Purkinje cell (primary cell): Measurements from ENCODE around the gene TIMM10B. TPM values are rescaled to one million over a fixed set of nuclear protein-coding genes. Genes with fewer than 3 reads are reported as not detected.

Source experiments
- polyA plus RNA-seq: library from polyadenylated mRNA; unstranded; fragments of >200 nt; fragmentation: Nextera tagmentation; gene quantifications from 2 replicates; pipeline ENCODE4 v1.2.1, GENCODE V29; 2014

TIMM10B gene
- 33.8 and 37.8 TPM in 2 replicates for polyA plus RNA-seq

GRCh38 chr11:6481012-6481923 lies at the start of gene TIMM10B, which contains the start of gene ARFIP2:
TIMM10B (plus strand) TSS chr11:6481501; CDS start chr11:6481517, 16 bp downstream.
ARFIP2 (minus strand) TSS chr11:6481331; CDS start chr11:6480421, 910 bp downstream.

GRCh38 chr11:6440906-6441358 lies 40.4 kb upstream of the TIMM10B start, which contains the start of gene HPX:
HPX (minus strand) TSS chr11:6440987; CDS start chr11:6440963, 24 bp downstream.

DNA sequence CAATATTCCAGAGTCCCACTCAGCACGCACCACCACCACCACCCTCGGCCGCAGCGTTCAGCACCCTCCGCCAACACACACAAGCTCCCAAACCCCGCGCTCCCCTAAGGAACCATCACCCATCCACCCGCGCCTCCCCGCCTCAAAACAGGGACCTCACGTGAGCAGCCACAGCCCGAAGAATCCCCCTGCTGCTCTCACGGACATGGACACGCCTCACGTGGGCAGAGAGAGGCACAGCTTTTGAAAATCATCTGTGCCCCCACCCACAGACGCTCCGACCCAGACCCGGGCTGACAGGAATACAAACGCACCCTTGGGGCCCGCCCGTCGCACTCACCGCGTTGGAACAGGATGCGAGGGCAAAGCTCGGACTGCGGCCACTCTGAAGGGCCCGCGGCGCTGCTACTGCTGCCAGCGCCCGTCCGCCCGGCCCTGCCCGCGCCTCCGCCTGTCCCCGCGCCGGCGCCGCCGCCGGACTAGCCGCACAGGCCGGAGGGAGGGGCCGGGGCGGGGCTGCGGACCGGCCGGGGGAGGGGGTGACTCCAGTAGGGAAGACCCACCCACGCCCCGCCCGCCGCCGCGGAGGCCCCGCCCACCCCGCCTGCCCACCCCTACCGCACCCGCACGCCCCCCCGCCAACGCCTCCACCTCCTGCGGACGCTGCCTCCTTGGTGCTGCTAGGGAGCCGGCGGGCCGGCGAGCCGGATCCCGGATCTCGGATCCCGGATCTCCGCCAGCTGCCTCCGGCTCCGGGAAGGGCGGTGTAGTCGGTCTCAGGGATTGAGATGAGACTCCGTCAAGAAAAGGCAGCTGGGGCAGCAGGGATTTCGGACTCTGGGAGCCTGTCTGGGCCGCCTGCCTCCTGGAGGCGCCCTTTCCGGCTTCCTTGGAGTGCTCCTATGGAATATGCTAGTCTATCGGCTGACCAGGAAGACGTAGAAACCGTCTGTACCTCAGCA lies 7.6 kb upstream of the TIMM10B start, which contains the start of gene TRIM3:
TRIM3 (minus strand) TSS at position 491 of the 962 bp plus-strand sequence. CDS start 8,246 bp downstream, outside the sequence.

DNA sequence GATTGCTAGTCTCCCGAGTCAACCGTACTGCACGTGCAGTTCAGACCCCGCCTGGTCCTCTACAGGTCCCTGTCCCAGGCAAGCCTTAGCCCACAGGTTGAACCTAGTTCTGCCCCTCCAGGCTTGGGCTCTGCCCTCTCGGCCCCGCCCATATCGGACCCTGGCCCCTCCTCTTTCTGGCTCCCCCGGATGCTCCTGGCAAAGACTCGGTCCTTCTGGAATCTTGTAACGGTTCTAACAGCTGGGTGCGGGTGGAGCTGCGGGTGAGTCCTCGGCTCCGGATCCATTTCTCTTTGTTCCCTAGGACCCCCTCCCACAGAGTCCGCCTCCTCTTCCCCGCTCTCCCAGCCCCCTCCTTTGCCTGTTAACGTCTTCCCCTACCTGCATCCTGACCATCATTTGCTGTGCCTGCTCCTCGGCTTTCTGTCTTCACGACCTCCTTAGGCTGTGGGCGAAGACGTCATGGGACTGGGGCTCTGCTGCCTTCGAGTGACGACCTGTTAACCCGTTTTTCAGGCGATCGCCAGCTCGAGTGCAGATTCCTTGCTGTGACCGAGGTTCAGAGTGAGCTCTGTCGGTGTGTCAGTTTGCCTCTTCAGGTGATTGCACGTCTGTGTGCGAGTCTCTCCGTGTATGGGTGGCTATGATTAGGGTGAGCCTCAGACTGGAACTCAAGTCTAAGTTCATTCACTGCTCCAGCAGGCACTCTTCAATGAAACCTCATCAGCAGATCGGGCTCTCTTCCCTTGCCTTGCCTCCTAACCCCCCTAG lies 16.0 kb downstream of the TIMM10B start, which contains the start of gene DNHD1:
DNHD1 (plus strand) TSS at position 212 of the 771 bp plus-strand sequence. CDS start 936 bp downstream, outside the sequence.

Other genes with a start within 250 kb of the TIMM10B start
- 3.9 and 9.0 TPM in 2 replicates for gene FHIP1B, start 246.9 kb upstream of the TIMM10B start, polyA plus RNA-seq
- gene CNGA4, start 242.4 kb upstream of the TIMM10B start, polyA plus RNA-seq = not detected in 2 replicates
- gene CCKBR, start 221.7 kb upstream of the TIMM10B start, polyA plus RNA-seq = 5.3 TPM in 1 of 2 replicates, not detected in the other
- gene CAVIN3, start 161.0 kb upstream of the TIMM10B start, polyA plus RNA-seq = 0.79 and 3.7 TPM in 2 replicates
- 49.1 and 56.6 TPM in 2 replicates for gene SMPD1, start 91.0 kb upstream of the TIMM10B start, polyA plus RNA-seq
- gene APBB1, start 62.4 kb upstream of the TIMM10B start, polyA plus RNA-seq = 52.5 and 67.7 TPM in 2 replicates
- not detected in 2 replicates for gene HPX, start 40.5 kb upstream of the TIMM10B start, polyA plus RNA-seq
- gene TRIM3, start 7.6 kb upstream of the TIMM10B start, polyA plus RNA-seq = 5.8 and 8.1 TPM in 2 replicates
- gene ARFIP2, start 170 bp upstream of the TIMM10B start, polyA plus RNA-seq = 9.2 and 18.9 TPM in 2 replicates
- 0.52 TPM in 1 of 2 replicates, not detected in the other for gene DNHD1, start 15.8 kb downstream of the TIMM10B start, polyA plus RNA-seq
- 2.5 and 10.6 TPM in 2 replicates for gene RRP8, start 122.1 kb downstream of the TIMM10B start, polyA plus RNA-seq
- gene ILK, start 122.3 kb downstream of the TIMM10B start, polyA plus RNA-seq = 25.7 and 26.9 TPM in 2 replicates
- gene TAF10, start 130.7 kb downstream of the TIMM10B start, polyA plus RNA-seq = 46.1 and 88.1 TPM in 2 replicates
- 32.0 and 39.2 TPM in 2 replicates for gene TPP1, start 137.9 kb downstream of the TIMM10B start, polyA plus RNA-seq
- 0.12 and 0.34 TPM in 2 replicates for gene DCHS1, start 174.3 kb downstream of the TIMM10B start, polyA plus RNA-seq
- 42.3 and 43.2 TPM in 2 replicates for gene MRPL17, start 201.8 kb downstream of the TIMM10B start, polyA plus RNA-seq